HG03432 (cell line): ENCODE data around the gene TGFBR2.

Source experiments
- ATAC-seq: cut with Tn5 transposase; IDR thresholded peaks from one replicate; pipeline ENCODE4 v1.9.1; 2021; ENCODE audit warnings: mild to moderate bottlenecking, moderate library complexity; ENCODE audit not compliant: unreplicated experiment

The TGFBR2 gene

DNA sequence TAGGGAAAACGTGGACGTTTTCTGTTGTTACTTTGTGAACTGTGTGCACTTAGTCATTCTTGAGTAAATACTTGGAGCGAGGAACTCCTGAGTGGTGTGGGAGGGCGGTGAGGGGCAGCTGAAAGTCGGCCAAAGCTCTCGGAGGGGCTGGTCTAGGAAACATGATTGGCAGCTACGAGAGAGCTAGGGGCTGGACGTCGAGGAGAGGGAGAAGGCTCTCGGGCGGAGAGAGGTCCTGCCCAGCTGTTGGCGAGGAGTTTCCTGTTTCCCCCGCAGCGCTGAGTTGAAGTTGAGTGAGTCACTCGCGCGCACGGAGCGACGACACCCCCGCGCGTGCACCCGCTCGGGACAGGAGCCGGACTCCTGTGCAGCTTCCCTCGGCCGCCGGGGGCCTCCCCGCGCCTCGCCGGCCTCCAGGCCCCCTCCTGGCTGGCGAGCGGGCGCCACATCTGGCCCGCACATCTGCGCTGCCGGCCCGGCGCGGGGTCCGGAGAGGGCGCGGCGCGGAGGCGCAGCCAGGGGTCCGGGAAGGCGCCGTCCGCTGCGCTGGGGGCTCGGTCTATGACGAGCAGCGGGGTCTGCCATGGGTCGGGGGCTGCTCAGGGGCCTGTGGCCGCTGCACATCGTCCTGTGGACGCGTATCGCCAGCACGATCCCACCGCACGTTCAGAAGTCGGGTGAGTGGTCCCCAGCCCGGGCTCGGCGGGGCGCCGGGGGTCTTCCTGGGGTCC, at the start of gene TGFBR2:
Gene TGFBR2, plus strand, starts transcription at position 301 of the 731 bp plus-strand sequence. Its CDS starts 283 bp downstream, at position 584.
- peak; percentile 84 for ATAC-seq

DNA sequence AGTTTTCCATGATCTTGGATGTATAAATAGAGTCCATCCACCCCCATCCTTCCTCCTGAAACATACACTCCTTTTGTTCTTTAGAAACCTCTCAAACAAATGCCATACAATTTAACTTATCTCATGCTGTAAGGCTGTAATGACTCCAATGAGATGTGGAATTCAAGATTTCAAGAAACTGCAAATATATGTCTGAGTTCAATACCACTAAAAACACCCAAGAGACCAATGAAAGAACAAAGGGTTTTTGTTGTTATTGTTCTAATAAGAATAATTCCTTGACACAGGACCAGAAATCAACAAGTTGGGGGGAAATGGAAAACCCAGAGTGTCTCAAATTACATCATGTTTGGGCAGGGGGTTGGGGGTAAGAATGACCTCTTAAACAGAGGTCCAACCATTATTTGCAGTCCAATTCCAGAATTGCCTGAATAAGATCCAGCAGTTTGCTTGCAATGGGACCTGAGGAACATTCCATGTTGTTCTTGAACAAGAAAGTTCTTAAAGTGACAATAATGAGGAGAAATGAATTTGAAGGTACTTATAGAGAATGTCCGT, 48.6 kb upstream of the TGFBR2 start:
- ATAC-seq: no peak

DNA sequence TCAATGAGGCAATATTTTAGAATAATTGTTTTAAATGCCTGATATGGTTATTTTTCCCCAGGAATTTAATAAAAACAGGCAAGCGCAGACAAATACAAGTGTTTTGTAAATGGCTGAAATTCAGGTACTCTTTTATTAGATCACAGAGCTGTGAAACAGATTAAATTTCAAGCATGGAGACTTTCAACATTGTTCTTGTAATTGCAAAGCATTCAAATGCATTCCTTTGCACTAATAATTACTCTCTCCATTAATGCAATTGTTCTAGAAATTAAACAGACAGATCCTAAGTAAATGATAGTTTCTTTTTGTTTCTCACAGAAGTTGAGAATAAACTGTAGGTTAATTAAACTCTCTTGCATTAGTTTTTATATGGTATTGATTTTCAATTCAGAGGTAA, 42.4 kb upstream of the TGFBR2 start:
- no peak for ATAC-seq

DNA sequence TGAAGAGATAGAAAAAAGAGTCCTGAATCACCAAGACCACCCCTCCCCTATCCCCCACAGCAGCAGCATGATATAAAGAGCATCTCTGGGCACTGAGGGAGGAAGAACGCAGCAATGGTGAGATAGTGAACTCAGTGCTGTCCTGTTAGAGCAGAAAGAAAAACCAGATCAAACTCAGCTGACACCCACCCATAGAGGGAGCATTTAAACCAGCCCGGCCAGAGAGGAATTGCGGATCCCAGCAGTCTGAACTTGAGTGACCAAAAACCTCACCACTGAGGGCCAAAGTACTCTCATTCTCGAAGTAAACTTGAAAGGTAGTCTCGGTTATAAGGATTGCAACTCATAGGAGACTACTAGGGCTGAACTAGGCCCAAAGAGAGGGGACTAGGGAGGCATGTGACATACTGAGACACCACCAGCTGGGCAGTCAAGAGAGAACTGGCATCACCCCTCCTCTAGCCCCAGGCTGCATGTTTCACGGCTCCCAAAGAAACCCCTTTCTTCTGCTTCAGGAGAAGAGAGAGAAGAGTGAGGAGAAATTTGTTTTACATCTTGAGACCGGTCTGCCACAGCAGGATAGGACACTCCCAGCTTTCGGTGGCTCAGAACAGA, 39.2 kb upstream of the TGFBR2 start:
- ATAC-seq: no peak

DNA sequence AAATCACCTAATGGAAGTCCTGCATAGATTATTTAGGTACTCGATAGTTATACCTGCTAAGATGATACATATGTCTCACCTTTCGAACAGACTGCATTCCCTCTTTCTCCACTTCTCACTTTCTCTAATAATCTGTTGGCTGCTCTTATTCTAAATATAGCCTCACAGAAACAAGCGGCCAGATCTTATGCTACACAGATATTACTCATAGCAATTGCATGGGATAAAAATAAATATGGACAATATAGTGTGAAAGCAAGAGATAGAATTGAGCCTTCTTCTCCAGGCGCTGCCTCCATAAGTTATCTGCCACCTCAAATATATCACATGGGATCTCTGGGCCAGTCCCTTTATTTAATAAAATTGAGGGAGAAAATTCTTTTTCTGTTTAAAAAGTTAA, 29.5 kb upstream of the TGFBR2 start:
- no peak for ATAC-seq

DNA sequence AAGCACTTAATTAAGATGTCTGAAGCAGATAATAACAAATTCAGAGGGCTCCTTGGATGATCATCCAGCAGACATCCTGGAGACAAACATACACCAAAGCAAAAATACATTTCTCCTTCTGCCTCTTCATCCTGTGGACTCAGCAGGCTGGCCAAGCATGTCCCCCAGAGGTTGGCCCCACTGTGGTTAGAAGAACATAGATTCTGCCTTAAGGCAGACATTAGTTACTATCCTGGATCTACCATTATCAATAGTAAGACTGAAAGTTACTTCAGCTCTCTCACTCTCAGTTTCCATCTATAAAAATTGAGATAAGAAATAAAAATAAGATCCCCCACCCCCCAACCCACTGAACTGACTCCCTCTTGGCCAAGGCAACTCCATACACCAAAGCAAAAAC, 28.6 kb upstream of the TGFBR2 start:
- ATAC-seq: peak; percentile 91

DNA sequence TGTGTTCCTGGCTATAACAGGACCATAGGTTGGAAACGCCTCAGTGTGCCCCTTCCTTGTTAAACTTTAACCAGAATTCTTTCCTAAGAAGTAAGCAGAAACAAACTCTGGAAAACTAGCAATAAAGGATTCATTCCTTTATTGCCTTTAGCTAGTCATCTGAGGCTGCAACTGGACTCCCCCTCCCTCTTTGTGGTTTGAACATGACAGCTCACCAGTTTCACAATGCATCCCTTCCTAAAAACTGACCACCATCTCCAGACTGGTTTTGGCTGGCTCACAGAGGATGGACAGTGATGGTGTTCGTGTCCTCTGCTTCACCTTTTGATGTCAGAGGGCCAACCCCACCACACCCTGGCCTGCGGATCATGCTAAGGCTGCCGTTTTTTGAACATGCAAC, 27.9 kb upstream of the TGFBR2 start:
- ATAC-seq: peak; percentile 28

DNA sequence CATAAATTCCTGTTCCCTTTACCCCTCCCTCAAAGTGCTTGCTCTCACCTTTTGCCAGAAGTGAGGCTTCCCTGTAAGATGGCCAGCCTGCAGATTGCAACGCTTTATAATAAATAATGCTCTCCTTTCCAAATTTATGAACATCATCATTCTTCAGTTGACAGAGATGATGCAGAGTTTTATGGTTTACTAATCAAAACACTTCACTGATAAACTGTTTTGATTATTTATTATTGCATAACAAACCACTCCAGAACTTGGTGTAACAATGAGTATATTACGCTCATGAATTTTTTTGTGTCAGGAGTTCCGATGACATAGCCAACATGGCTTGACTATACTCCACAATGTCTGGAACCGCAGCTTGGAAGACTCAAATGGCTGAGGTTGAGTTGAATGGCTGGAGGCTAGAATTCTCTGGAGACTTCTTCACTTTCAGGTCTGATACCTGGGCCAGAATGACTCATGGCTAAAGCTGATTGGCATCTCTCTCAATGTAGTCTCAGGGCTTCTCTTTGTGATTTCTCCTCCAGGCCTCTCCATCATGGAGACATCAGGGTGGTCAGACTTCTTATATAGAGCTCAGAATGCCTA, 27.3 kb upstream of the TGFBR2 start:
- no peak for ATAC-seq

DNA sequence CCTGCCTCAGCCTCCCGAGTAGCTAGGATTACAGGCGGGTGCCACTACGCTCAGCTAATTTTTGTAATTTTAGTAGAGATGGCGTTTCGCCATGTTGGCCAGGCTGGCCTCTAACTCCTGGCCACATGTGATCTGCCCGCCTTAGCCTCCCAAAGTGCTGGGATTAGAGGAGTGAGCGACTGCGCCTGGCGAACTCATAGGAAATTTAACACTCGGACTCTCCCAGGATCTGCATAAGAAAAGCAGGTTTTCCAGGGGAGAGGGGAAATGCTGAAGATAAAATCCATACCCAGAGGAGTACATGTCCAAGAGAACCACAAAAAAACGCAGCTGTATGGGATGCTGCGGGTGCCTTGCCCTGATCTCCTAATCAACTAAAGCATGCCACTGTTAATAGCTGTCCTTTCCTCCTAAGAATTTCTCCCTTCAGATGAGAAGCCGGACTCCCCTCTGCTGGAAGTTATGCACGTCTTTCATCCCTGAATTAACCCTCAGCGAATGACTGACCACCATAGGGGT, 25.3 kb upstream of the TGFBR2 start:
- ATAC-seq: no peak

DNA sequence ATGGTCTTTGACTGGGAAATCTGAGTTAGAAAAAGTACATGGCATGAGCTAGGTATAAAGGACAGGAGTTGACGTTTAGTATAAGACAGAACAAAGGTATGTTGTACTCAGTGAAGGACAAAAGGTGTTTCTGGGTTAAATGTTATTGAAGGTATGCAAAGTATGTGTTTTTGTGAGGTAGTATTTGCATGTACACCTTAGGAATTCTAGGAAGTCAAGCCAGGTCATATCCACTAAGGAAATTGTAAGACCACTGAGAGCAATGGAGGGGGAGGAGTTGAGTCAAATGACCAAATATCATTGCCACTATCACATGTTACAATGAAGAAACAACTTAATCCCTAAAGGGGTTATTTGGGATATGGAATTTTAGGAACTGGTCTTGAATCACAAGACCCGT, 24.4 kb upstream of the TGFBR2 start:
- ATAC-seq: no peak

DNA sequence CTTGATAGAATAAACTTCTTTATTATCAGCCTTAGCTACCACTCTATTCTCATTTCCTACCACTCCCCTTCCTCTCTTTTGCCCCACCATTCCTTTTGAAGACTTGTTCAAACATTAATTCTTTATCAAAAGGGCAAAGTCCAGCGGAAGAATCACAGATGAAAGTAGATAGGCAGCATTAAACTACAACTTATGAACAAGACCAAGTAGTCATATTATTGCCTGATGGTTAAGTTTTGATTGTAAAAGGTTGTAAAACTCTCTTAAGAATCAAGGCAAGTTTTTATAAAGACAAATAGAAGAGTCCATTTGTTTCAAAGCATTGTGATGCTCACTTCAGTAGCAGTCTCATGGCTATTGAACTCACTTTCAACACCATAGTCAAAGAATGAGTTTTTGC, 22.4 kb upstream of the TGFBR2 start:
- no peak for ATAC-seq

DNA sequence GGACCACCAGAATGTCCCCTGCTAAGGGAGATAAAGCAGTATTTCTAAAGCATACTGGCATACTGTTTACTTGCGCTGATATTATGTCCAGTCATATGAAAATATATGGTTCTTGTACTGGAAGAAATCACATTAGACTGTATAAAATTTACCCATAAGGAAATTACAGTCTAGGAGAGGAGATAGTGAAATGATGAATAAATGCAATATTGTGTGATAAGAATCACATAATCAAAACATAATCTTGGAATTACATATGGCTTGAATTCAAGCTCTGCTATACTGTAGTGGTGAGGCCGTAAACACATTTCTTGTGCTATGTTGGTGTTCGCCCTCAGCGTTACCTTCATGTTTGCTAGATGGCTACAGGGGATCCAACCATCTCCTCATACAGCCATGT, 20.7 kb upstream of the TGFBR2 start:
- no peak for ATAC-seq

DNA sequence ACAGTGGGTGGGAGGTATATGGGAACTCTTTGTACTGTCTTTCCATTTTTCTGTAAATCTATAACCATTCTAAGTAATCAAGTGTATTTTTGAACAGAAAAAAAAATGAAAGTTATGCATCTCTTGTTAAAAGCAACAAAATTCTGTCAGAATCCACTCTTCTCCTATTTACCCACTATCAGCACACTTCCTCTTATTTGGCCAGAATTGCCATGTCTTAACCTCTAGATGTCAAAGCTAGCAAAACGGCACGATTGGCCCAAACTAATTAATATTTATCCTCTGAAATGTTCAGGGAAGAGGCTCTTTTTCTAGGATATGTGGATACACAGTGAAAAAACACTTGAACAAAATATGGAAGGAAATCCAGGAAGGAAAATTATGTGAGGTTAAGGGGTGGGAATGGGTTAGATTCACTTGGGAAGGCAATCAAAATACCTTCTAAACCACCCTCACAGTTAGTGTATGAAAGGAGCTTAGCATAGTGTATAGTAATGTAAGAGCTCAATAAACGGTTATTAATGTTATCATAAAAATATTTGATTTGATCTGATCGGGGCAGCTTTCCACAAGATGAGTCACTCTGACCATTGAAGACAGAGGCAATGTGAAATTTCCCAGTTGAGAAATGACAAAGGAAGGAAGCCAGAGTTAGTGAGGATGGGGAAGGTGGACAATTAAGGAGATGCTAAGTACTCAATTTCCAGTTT, 20.1 kb upstream of the TGFBR2 start:
- no peak for ATAC-seq

DNA sequence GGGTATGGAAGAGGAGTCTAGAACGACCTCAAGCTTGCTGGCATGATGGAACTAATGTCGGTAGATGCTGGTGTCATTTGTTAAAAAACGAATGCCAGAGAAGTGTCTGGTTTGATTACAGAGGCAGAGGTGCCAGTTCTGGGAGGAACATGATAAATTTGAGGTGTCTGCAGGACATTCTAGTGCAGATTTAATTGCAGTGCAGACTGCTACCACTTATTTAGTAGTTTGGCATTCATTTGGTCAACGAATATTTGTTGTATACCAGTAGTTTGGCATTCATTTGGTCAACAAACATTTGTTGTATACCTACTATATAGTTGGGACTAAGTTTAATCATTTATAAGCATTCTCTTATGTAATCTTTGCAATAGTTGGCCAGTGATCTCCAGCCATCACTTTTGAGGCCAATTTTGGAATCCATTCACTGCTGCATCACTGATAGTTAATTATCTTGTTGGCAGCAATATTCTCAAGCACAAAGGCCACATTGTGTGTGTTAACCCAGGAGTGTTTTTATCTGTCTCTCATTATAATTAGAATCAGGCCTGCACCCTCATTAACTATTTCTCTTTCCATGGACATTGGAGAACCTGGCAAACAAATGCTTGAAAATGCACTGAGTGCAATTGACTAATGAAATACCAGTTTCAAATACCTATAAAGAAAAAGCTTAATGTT, 19.5 kb upstream of the TGFBR2 start:
- ATAC-seq: no peak

DNA sequence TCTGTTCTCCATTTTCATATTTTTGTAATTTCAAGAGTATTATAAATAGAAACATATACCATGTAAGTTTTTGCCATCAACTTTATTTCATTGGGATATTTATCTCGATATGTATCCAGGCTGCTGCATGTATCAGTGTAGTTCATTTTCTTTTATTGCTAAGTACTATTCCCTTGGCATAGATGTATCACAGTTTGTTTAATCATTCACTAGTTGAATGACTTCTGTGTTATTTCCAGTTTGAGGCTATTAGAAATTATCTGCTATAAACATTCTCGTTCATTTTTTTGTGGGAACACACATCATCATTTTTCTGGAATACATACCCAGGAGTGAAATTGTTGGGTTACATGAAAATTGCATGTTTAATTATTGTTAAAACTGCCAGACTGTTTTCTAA, 18.5 kb upstream of the TGFBR2 start:
- ATAC-seq: no peak

DNA sequence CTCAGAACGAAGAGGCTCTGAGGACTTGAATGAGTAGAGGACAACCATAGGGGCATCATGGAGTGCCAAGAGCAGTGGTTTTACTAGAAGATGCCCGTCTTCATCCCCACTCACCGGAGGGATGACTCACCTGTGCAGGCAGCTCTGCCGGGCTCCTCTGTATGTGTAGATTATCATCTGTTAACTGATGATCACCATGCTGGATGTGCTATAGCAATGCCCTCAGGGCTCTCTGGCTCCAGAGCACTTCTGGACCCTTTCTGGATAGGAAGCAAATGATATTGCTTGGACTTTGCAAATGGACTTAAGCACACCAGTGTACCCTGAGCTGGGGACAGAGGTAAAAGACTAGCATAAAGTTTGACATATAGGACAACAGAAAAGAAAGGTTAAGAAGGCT, 10.2 kb upstream of the TGFBR2 start:
- no peak for ATAC-seq

DNA sequence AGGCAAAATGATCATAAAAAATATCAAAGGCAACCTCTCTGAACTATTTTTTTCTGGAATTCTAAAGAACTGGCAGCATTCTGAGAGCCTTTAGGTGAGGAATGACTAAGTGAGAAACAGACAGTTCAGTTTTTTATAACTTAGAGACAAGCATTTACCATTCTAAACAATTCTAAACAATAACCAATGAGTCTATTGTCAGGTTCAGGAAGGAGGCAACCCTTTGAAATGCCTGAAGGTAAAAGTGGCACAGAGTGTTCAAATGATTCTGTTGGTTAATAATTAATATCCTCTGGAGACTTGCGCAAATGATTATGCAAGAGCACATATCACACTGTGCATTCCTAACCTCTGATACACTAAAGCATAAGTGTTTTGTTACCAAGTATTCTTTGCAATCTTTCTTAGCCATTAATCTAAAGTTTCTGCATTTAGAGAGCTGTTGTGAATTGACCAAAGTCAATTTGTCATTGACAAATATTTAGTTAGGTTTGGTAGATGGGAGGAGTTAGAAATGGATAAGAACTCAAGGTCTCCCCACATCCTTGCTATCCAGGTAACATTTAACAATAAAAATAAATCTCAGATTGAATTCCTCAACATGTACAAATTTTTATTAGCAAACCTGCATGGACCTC, 9.2 kb upstream of the TGFBR2 start:
- no peak for ATAC-seq

DNA sequence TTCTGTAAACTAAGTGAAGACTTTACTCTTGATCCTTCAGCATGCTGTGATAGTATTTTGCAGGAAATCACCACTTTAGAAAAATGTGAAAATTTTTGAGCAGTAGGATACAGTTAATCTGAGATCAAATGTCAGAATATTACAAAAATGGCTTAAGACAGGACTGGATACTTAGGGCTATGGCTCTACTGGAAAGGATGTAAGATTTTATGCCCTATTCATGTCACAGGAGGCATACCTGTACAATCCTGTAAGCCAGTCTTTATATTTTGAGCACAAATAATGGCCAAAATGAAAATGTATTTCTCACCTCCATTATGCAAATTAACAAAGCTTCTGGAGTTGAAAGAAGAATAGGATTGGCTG, 8.6 kb upstream of the TGFBR2 start:
- ATAC-seq: no peak

DNA sequence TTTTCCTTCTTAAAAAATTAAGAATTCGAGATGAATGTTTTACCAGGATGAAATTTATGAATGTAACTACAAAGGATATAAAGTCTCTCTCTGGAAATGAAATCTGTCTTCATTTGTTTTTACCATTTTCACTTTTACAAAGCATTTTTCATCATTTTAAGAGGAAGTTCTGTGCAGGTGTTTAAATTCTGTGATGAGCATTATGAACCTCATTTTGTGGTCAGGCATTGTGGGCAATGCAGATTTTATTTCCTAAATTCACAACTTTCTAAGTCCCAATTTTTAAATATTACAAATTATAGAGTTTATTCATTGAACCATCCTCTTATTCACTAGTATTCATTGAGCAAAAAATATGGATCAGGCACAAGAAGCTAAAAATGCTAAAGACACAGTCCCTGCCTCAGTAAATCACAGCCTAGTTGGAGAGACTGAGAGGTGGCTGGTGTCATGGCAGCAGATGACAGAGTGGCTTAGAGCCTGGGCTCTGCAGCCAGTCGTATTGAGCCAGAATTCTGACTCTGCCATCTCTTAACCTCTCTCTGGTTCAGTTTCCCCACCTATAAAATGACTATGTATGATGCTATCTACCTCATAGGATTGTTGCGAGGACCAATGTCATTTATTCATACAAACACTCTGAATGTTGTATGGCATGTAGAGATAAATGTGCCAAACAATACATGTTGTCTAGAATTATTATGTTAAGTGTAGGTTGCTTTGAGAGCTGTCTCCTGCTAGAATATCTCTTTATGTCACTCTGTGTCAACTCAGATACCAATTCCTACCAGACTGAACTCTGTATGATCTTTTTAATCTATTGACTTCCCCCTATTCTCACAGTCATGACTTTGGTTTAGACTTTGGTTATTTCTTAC, 7.5 kb upstream of the TGFBR2 start:
- no peak for ATAC-seq
